ENCODE measurements around the gene OR2V2.
"Not testable (repeated sequence)": the region's sequence is repeated elsewhere in the genome, so short reads cannot be mapped to it uniquely, and the experiment has no call there.

OR2V2 gene

GRCh38 chr5:181114844-181115778, 32.3 kb upstream of the OR2V2 start:
- DNase-seq (ENCODE audit: low read depth in 2 of 2): no peak

GRCh38 chr5:181118369-181118768, 29.0 kb upstream of the OR2V2 start:
- no peak for DNase-seq (ENCODE audit: low read depth in 2 of 2)

GRCh38 chr5:181119105-181119504, 28.3 kb upstream of the OR2V2 start:
- DNase-seq (ENCODE audit: low read depth in 2 of 2): no peak

GRCh38 chr5:181120306-181120705, 27.1 kb upstream of the OR2V2 start:
- no peak for DNase-seq (ENCODE audit: low read depth in 2 of 2)

- DNase-seq (ENCODE audit: low read depth in 2 of 2): no peak
These were observed 26.6 kb upstream of the OR2V2 start for GRCh38 chr5:181120761-181121160.

- DNase-seq (ENCODE audit: low read depth in 2 of 2): no peak
These were observed 25.5 kb upstream of the OR2V2 start for GRCh38 chr5:181121675-181122561.

- DNase-seq (ENCODE audit: low read depth in 2 of 2): no peak
These were observed 22.9 kb upstream of the OR2V2 start for GRCh38 chr5:181124526-181124925.

- DNase-seq (ENCODE audit: low read depth in 2 of 2): no peak
These were observed 20.5 kb upstream of the OR2V2 start for GRCh38 chr5:181126841-181127240.

GRCh38 chr5:181127456-181127855, 19.9 kb upstream of the OR2V2 start:
- no peak for DNase-seq (ENCODE audit: low read depth in 2 of 2)

GRCh38 chr5:181127907-181128626, 19.3 kb upstream of the OR2V2 start:
- no peak for DNase-seq (ENCODE audit: low read depth in 2 of 2)

- no peak for DNase-seq (ENCODE audit: low read depth in 2 of 2)
These were observed 17.8 kb upstream of the OR2V2 start for GRCh38 chr5:181129601-181130000.

GRCh38 chr5:181130081-181130480, 17.3 kb upstream of the OR2V2 start:
- DNase-seq (ENCODE audit: low read depth in 2 of 2): not testable (repeated sequence)

- DNase-seq (ENCODE audit: low read depth in 2 of 2): no peak
These were observed 16.4 kb upstream of the OR2V2 start, which contains the start of gene OR2V1 for GRCh38 chr5:181130832-181131496. Gene OR2V1, minus strand, starts transcription at chr5:181131169. Its CDS starts 5,865 bp downstream, at chr5:181125304.

GRCh38 chr5:181131514-181131913, 15.9 kb upstream of the OR2V2 start:
- DNase-seq (ENCODE audit: low read depth in 2 of 2): no peak

GRCh38 chr5:181133083-181133482, 14.3 kb upstream of the OR2V2 start:
- DNase-seq (ENCODE audit: low read depth in 2 of 2): no peak

GRCh38 chr5:181133610-181134231, 13.7 kb upstream of the OR2V2 start:
- no peak for DNase-seq (ENCODE audit: low read depth in 2 of 2)

- DNase-seq (ENCODE audit: low read depth in 2 of 2): no peak
These were observed 13.1 kb upstream of the OR2V2 start for GRCh38 chr5:181134259-181134658.

- no peak for DNase-seq (ENCODE audit: low read depth in 2 of 2)
These were observed 10.9 kb upstream of the OR2V2 start for GRCh38 chr5:181136361-181136955.

GRCh38 chr5:181138258-181138657, 9.1 kb upstream of the OR2V2 start:
- no peak for DNase-seq (ENCODE audit: low read depth in 2 of 2)

- no peak for DNase-seq (ENCODE audit: low read depth in 2 of 2)
These were observed 6.6 kb upstream of the OR2V2 start for GRCh38 chr5:181140766-181141165.

Measured in stimulated activated CD8-positive, alpha-beta memory T cell treated with anti-CD3 and anti-CD28 coated beads, Interleukin-2, amount 100 ng/mL, for 1 hour (primary cell).